Cardiac septum (tissue), 1 donor: Measurements from ENCODE around the gene EARS2. TPM values are rescaled to one million over a fixed set of nuclear protein-coding genes. Genes with fewer than 3 reads are reported as not detected.
"Not testable (repeated sequence)": the region's sequence is repeated elsewhere in the genome, so short reads cannot be mapped to it uniquely, and the experiment has no call there.

ENCODE experiments used
- DNase-seq: peaks from one replicate; pipeline ENCODE4 v3.0.0-alpha.2; 2020; ENCODE audit warnings: low spot score
- intact Hi-C: fragments of 100-400 bp; cut with DNase I; formaldehyde crosslinking; loops from one replicate; pipeline ENCODE4 v1.14.0; 2022
- total RNA-seq: library from RNA; stranded (reverse); fragmentation: NEBNext Ultra II Directional; extraction: Animal tissue kit (Norgen Biotek cat#: 25700); gene quantifications from one replicate; pipeline ENCODE4 v1.2.1, GENCODE V29; 2021
- donor health status: DM: no; HTN: no; CAD: no.

The EARS2 gene
- total RNA-seq, 1 donor from 2014 or later: 16.4 TPM

GRCh38 chr16:23496821-23497542 lies 60.2 kb downstream of the EARS2 start:
- DNase-seq: no peak
- intact Hi-C loops: no loop called here

DNA sequence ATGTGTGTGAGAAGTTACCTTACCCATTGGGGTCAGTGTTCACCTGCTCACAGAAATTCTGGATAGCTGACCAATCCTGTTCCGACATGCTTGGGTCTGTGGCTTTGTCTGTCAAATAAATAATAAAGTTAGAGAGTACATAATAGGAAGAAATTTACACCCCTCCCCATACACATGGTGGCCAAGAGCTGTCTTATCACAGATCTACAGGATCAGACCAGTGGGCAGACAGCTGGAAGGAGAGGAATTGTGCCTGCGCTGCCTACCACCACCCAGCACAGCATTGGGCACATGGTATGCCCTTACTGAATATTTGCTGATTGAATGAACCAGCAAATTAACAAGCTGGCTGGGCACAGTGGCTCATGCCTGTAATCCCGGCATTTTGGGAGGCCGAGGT lies 61.5 kb downstream of the EARS2 start:
- no peak for DNase-seq
- intact Hi-C loops: no loop called here

GRCh38 chr16:23494188-23494587 lies 63.0 kb downstream of the EARS2 start:
- DNase-seq: no peak
- intact Hi-C loops: no loop called here

DNA sequence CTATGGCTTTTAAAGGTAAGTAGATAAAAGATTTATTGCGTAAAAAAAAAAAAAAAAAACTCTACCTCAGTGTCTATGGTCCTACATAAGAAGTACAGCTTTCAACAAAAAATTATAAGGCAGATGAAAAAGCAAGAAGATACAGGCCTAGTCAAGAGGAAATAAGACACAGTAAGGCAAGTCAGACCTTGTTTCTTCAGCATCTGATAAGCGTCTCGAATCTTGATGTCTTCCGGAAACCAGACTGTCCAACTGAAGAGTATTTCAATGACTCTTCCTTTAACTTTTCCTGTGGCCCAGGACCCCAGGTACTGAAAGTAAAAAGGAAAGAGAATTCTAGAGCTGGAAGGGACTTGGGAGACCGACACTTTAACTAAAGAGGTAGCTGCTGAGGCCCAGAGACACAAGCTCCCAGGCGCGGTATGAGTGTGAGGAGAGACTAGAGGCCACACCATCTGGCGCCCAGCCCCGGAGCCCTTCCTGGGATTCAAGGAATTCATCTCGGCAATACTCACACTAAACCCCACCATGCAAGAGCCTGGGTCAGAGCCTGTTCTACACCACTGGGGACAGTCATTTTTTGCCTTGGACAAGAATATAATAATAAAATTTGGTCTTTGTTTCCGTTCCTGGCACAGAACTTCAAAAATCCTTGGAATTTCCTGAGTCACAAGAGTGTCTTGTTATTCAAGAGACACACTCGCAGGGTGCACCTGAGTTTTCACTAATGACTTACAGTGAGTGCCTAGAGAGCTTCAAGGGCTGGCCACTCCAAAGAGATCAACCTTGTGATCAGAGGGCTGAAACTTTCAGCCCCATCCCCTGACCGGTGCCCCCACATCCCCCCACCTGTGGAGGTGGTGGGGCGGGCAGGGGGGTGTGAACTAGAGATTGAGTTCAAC lies 65.4 kb downstream of the EARS2 start:
- intact Hi-C loops: no loop called here
- DNase-seq: no peak

GRCh38 chr16:23486480-23486879 lies 70.7 kb downstream of the EARS2 start:
- intact Hi-C loops: no loop called here
- DNase-seq: no peak

GRCh38 chr16:23485841-23486240 lies 71.3 kb downstream of the EARS2 start:
- intact Hi-C loops: no loop called here
- DNase-seq: no peak

DNA sequence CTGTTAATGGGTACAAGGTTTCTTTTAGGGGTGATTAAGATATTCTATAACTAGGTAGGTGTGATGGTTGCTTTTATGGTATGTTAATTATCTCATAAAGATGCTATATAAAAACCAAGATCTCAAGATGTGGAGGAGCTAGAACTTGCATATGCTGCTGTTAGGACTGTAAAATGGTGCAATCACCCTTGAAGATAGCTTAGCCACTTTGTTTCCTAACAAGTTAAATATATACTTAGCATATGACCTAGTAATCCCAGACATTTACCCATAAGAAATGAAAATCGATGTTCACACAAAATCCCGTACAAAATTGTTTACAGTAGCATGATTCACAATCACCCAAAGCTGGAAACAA lies 71.9 kb downstream of the EARS2 start:
- intact Hi-C loops: no loop called here
- DNase-seq: no peak

- no peak for DNase-seq
- intact Hi-C loops: no loop called here
Observed at GRCh38 chr16:23484510-23485256, 72.5 kb downstream of the EARS2 start.

DNA sequence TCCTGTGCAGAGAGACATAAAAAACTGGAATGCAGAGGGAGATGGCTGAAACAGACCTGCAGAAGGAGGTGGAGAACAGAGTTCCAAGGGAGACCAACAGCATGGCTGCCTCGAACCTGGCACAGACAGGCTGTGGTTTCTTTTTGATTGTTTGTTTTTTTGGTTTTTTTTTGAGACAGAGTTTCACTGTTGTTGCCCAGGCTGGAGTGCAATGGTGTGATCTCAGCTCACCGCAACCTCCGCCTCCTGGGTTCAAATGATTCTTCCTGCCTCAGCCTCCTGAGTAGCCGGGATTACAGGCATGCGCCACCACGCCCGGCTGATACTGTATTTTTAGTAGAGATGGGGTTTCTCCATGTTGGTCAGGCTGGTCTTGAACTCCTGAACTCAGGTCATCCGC lies 73.7 kb downstream of the EARS2 start:
- intact Hi-C loops, DNase-seq: not testable (repeated sequence)

GRCh38 chr16:23482778-23483177 lies 74.4 kb downstream of the EARS2 start:
- DNase-seq: no peak
- intact Hi-C loops: no loop called here

DNA sequence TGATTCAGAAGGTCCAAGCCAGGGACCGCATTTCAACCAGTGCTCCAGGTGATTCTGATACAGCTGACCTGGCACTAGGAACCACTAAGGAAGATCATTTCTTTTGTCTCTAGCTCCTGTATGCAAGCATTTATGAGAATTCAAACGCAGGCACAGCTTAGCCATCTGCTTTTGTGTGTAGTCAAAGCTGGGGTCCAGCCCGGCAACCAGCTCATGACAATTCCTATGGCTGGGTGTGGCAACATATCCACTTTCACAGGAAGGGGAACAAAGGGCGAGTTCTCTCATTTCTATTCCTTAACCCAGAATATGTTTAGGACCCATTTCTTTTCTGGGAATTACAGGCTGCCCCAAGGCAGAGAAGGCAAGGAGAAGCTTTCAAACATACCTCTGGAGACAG lies 76.9 kb downstream of the EARS2 start:
- DNase-seq: no peak
- intact Hi-C loops: no loop called here

DNA sequence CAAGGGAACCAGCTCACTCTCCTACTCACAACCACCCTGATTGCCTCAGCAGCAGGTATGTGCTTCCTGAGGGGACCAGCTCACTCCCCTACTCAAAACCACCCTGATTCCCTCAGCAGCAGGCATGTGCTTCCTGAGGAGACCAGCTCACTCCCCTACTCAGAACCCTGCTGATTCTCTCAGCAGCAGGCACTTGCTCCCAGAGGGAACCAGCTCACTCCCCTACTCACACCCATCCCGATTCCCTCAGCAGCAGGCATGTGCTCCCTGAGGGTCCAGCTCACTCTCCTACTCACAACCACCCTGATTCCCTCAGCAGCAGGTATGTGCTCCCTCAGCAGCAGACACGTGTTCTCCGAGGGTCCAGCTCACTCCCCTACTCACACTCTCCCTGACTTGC lies 78.0 kb downstream of the EARS2 start:
- intact Hi-C loops: no loop called here
- no peak for DNase-seq

- no peak for DNase-seq
- intact Hi-C loops: no loop called here
Observed at GRCh38 chr16:23478566-23478965, 78.6 kb downstream of the EARS2 start.

GRCh38 chr16:23476289-23476688 lies 80.9 kb downstream of the EARS2 start:
- DNase-seq: no peak

More at GRCh38 chr16:23476289-23476688, 80.9 kb downstream of the EARS2 start:
- intact Hi-C loops: no loop called here

Other genes starting within 250 kb of the EARS2 start
- gene COG7, start 104.2 kb downstream of the EARS2 start, total RNA-seq: 14.4 TPM
- 38.1 TPM for gene GGA2, start 46.9 kb downstream of the EARS2 start, total RNA-seq
- gene UBFD1, start 377 bp upstream of the EARS2 start, total RNA-seq: 49.7 TPM
- gene NDUFAB1, start 39.0 kb upstream of the EARS2 start, total RNA-seq: 277 TPM
- 4.6 TPM for gene PALB2, start 84.0 kb upstream of the EARS2 start, total RNA-seq
- 38.4 TPM for gene DCTN5, start 84.1 kb upstream of the EARS2 start, total RNA-seq
- gene PLK1, start 121.5 kb upstream of the EARS2 start, total RNA-seq: 0.54 TPM
- gene ERN2, start 155.9 kb upstream of the EARS2 start, total RNA-seq: not detected
- gene CHP2, start 197.7 kb upstream of the EARS2 start, total RNA-seq: not detected